ENCODE results near the gene FGF9. TPM values are rescaled to one million over a fixed set of nuclear protein-coding genes. Genes with fewer than 3 reads are reported as not detected.
A peak's percentile ranks its signal among the peaks of the same experiment; 100 is the strongest.

FGF9 gene
- total and polyA plus RNA-seq, 4 donors: 5.1 to 24.0 (median 16.4) TPM

- H3K9me3 ChIP-seq (ENCODE audit: control insufficient read depth, insufficient read depth, low read length): no peaks in the 10 kb centered on the region
- no peak overlapping the region for H3K27ac ChIP-seq (ENCODE audit: low read depth, low read length)
- H3K4me1 ChIP-seq (ENCODE audit: control insufficient read depth, insufficient read depth, low read length): no peaks in the 10 kb centered on the region
- DNase-seq (ENCODE audit: low read depth in 4 of 6, low spot score in 6 of 6): no peak
- H3K4me3 ChIP-seq (ENCODE audit: low read depth, low read length): no peak overlapping the region
- WGBS (ENCODE audit: insufficient coverage): 80% methylated on average over 2 of the region's 6 CpGs
- no peaks in the 10 kb centered on the region for H3K36me3 ChIP-seq (ENCODE audit: control insufficient read depth, insufficient read depth, low read length)
- no peaks in the 10 kb centered on the region for H3K27me3 ChIP-seq (ENCODE audit: control insufficient read depth, insufficient read depth, low read length)
These were observed 11.8 kb upstream of the FGF9 start for GRCh38 chr13:21659087-21659486.

GRCh38 chr13:21661097-21661909 is 9.6 kb upstream of the FGF9 start:
- no peaks in the 10 kb centered on the region for H3K27me3 ChIP-seq (ENCODE audit: control insufficient read depth, insufficient read depth, low read length)
- no peak overlapping the region for H3K4me3 ChIP-seq (ENCODE audit: low read depth, low read length)
- H3K4me1 ChIP-seq (ENCODE audit: control insufficient read depth, insufficient read depth, low read length): no peaks in the 10 kb centered on the region
- H3K27ac ChIP-seq (ENCODE audit: low read depth, low read length): no peak overlapping the region
- no peak for DNase-seq (ENCODE audit: low read depth in 4 of 6, low spot score in 6 of 6)
- no CpG with 5 or more reads among the region's 2 CpGs for WGBS (ENCODE audit: insufficient coverage)
- no peaks in the 10 kb centered on the region for H3K36me3 ChIP-seq (ENCODE audit: control insufficient read depth, insufficient read depth, low read length)
- no peaks in the 10 kb centered on the region for H3K9me3 ChIP-seq (ENCODE audit: control insufficient read depth, insufficient read depth, low read length)

GRCh38 chr13:21663197-21663596 is 7.7 kb upstream of the FGF9 start:
- no CpG with 5 or more reads among the region's 4 CpGs for WGBS (ENCODE audit: insufficient coverage)
- Histone ChIP-seq H3K36me3 (ENCODE audit: control insufficient read depth, insufficient read depth, low read length) (no peaks in the 10 kb centered on the region), H3K9me3 (ENCODE audit: control insufficient read depth, insufficient read depth, low read length) (no peaks in the 10 kb centered on the region), H3K27ac (ENCODE audit: low read depth, low read length) (no peak overlapping the region), H3K4me3 (ENCODE audit: low read depth, low read length) (no peak overlapping the region), H3K4me1 (ENCODE audit: control insufficient read depth, insufficient read depth, low read length) (no peaks in the 10 kb centered on the region), H3K27me3 (ENCODE audit: control insufficient read depth, insufficient read depth, low read length) (no peaks in the 10 kb centered on the region)
- no peak for DNase-seq (ENCODE audit: low read depth in 4 of 6, low spot score in 6 of 6)

GRCh38 chr13:21668732-21669275 is 2.1 kb upstream of the FGF9 start:
- WGBS (ENCODE audit: insufficient coverage): 2% methylated on average over 15 of the region's 23 CpGs
- H3K36me3 ChIP-seq (ENCODE audit: control insufficient read depth, insufficient read depth, low read length): no peaks in the 10 kb centered on the region
- DNase-seq (ENCODE audit: low read depth in 4 of 6, low spot score in 6 of 6): peak in 4 of 6 donors; percentile 15 to 89 (median 52)
- no peaks in the 10 kb centered on the region for H3K9me3 ChIP-seq (ENCODE audit: control insufficient read depth, insufficient read depth, low read length)
- H3K27ac ChIP-seq (ENCODE audit: low read depth, low read length): peak overlapping the region; percentile 78
- peak overlapping the region; percentile 71 for H3K4me3 ChIP-seq (ENCODE audit: low read depth, low read length)
- H3K27me3 ChIP-seq (ENCODE audit: control insufficient read depth, insufficient read depth, low read length): peaks cover 24% of the 10 kb centered on the region
- H3K4me1 ChIP-seq (ENCODE audit: control insufficient read depth, insufficient read depth, low read length): peaks cover 32% of the 10 kb centered on the region

- peak overlapping the region; percentile 71 for H3K4me3 ChIP-seq (ENCODE audit: low read depth, low read length)
- peaks cover 38% of the 10 kb centered on the region for H3K4me1 ChIP-seq (ENCODE audit: control insufficient read depth, insufficient read depth, low read length)
- H3K27ac ChIP-seq (ENCODE audit: low read depth, low read length): peak overlapping the region; percentile 81
- peaks cover 24% of the 10 kb centered on the region for H3K27me3 ChIP-seq (ENCODE audit: control insufficient read depth, insufficient read depth, low read length)
- WGBS (ENCODE audit: insufficient coverage): under 1% methylated on average over 57 of the region's 70 CpGs
- peak in 5 of 6 donors; percentile 45 to 87 (median 62) for DNase-seq (ENCODE audit: low read depth in 4 of 6, low spot score in 6 of 6)
- no peaks in the 10 kb centered on the region for H3K9me3 ChIP-seq (ENCODE audit: control insufficient read depth, insufficient read depth, low read length)
- H3K36me3 ChIP-seq (ENCODE audit: control insufficient read depth, insufficient read depth, low read length): no peaks in the 10 kb centered on the region
These were observed 629 bp upstream of the FGF9 start for GRCh38 chr13:21670006-21670882.

- WGBS (ENCODE audit: insufficient coverage): 0% methylated on average over 10 of the region's 15 CpGs
- H3K27ac ChIP-seq (ENCODE audit: low read depth, low read length): no peak overlapping the region
- H3K9me3 ChIP-seq (ENCODE audit: control insufficient read depth, insufficient read depth, low read length): no peaks in the 10 kb centered on the region
- DNase-seq (ENCODE audit: low read depth in 4 of 6, low spot score in 6 of 6): peak in 3 of 6 donors; percentile 12 to 48 (median 29)
- peak overlapping the region; percentile 71 for H3K4me3 ChIP-seq (ENCODE audit: low read depth, low read length)
- peaks cover 28% of the 10 kb centered on the region for H3K27me3 ChIP-seq (ENCODE audit: control insufficient read depth, insufficient read depth, low read length)
- H3K36me3 ChIP-seq (ENCODE audit: control insufficient read depth, insufficient read depth, low read length): no peaks in the 10 kb centered on the region
- peaks cover 47% of the 10 kb centered on the region for H3K4me1 ChIP-seq (ENCODE audit: control insufficient read depth, insufficient read depth, low read length)
These were observed 880 bp downstream of the FGF9 start for GRCh38 chr13:21671620-21672286.

GRCh38 chr13:21672287-21672680 is 1.4 kb downstream of the FGF9 start:
- DNase-seq (ENCODE audit: low read depth in 4 of 6, low spot score in 6 of 6): no peak
- WGBS (ENCODE audit: insufficient coverage): no CpG with 5 or more reads among the region's 4 CpGs
- Histone ChIP-seq H3K27me3 (ENCODE audit: control insufficient read depth, insufficient read depth, low read length) (peaks cover 32% of the 10 kb centered on the region), H3K36me3 (ENCODE audit: control insufficient read depth, insufficient read depth, low read length) (no peaks in the 10 kb centered on the region), H3K27ac (ENCODE audit: low read depth, low read length) (no peak overlapping the region), H3K9me3 (ENCODE audit: control insufficient read depth, insufficient read depth, low read length) (no peaks in the 10 kb centered on the region), H3K4me3 (ENCODE audit: low read depth, low read length) (peak overlapping the region; percentile 71), H3K4me1 (ENCODE audit: control insufficient read depth, insufficient read depth, low read length) (peaks cover 47% of the 10 kb centered on the region)

- peak in 2 of 6 donors; percentile 22 to 27 for DNase-seq (ENCODE audit: low read depth in 4 of 6, low spot score in 6 of 6)
- WGBS (ENCODE audit: insufficient coverage): 2% methylated on average over 20 of the region's 24 CpGs
- Histone ChIP-seq H3K9me3 (ENCODE audit: control insufficient read depth, insufficient read depth, low read length) (no peaks in the 10 kb centered on the region), H3K27ac (ENCODE audit: low read depth, low read length) (no peak overlapping the region), H3K4me3 (ENCODE audit: low read depth, low read length) (peak overlapping the region; percentile 71), H3K27me3 (ENCODE audit: control insufficient read depth, insufficient read depth, low read length) (peaks cover 32% of the 10 kb centered on the region), H3K4me1 (ENCODE audit: control insufficient read depth, insufficient read depth, low read length) (peaks cover 47% of the 10 kb centered on the region), H3K36me3 (ENCODE audit: control insufficient read depth, insufficient read depth, low read length) (no peaks in the 10 kb centered on the region)
These were observed 2.1 kb downstream of the FGF9 start for GRCh38 chr13:21672796-21673538.

GRCh38 chr13:21673539-21673788 is 2.6 kb downstream of the FGF9 start:
- Histone ChIP-seq H3K4me1 (ENCODE audit: control insufficient read depth, insufficient read depth, low read length) (peaks cover 47% of the 10 kb centered on the region), H3K4me3 (ENCODE audit: low read depth, low read length) (peak overlapping the region; percentile 71), H3K9me3 (ENCODE audit: control insufficient read depth, insufficient read depth, low read length) (no peaks in the 10 kb centered on the region), H3K27me3 (ENCODE audit: control insufficient read depth, insufficient read depth, low read length) (peaks cover 32% of the 10 kb centered on the region), H3K36me3 (ENCODE audit: control insufficient read depth, insufficient read depth, low read length) (no peaks in the 10 kb centered on the region), H3K27ac (ENCODE audit: low read depth, low read length) (no peak overlapping the region)
- DNase-seq (ENCODE audit: low read depth in 4 of 6, low spot score in 6 of 6): peak in 3 of 6 donors; percentile 33 to 76 (median 67)
- WGBS (ENCODE audit: insufficient coverage): under 1% methylated on average over 21 of the region's 21 CpGs

Data from spinal cord (tissue), 10 donors.